Endothelial cell of umbilical vein (primary cell): ENCODE results near the gene SOX8.

Experiments used
- POLR2A ChIP-seq: IDR thresholded peaks from 2 replicates; pipeline ENCODE4 v1.6.1; 2012; ENCODE audit warnings: low read depth, mild to moderate bottlenecking, control low read depth, low read length
- TF ChIP-seq, protein P1 (sequence below), 2 donors: IDR thresholded peaks; 1 replicate in 1 of 2; 2 replicates in 1 of 2; pipeline ENCODE4 v1.5.1; 2011; ENCODE audit warnings: low read length in 2 of 2, mild to moderate bottlenecking in 2 of 2, moderate library complexity in 2 of 2, control low read depth in 1 of 2, inconsistent platforms in 1 of 2, low read depth in 1 of 2; ENCODE audit not compliant: insufficient read depth in 1 of 2; ENCODE audit errors: extremely low read depth in 1 of 2

DNA sequence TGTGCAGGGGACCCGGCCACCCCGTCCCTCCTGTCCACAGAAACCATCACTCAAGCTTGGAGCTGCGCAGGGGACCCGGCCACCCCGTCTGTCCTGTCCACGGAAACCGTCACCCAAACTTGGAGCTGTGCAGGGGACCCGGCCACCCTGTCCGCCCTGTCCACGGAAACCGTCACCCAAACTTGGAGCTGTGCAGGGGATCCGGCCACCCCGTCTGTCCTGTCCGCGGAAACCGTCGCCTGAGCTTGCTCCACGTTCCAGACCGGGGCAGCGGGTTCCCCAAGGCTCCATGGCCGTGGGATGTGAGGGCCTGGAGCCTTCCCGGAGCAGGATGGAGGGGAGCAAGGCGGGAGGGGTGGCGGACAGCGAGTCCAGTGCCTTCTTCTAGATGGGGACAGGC is 25.2 kb downstream of the SOX8 start:
- TF ChIP-seq, protein P1, sequence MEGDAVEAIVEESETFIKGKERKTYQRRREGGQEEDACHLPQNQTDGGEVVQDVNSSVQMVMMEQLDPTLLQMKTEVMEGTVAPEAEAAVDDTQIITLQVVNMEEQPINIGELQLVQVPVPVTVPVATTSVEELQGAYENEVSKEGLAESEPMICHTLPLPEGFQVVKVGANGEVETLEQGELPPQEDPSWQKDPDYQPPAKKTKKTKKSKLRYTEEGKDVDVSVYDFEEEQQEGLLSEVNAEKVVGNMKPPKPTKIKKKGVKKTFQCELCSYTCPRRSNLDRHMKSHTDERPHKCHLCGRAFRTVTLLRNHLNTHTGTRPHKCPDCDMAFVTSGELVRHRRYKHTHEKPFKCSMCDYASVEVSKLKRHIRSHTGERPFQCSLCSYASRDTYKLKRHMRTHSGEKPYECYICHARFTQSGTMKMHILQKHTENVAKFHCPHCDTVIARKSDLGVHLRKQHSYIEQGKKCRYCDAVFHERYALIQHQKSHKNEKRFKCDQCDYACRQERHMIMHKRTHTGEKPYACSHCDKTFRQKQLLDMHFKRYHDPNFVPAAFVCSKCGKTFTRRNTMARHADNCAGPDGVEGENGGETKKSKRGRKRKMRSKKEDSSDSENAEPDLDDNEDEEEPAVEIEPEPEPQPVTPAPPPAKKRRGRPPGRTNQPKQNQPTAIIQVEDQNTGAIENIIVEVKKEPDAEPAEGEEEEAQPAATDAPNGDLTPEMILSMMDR (IDR thresholded peaks at IDR 0.05; ENCODE audit: extremely low read depth in 1 of 2, insufficient read depth in 1 of 2, low read depth in 1 of 2, low read length in 2 of 2): no peak
- TF ChIP-seq POLR2A: no peak
